Lower leg skin (tissue), 3 donors: Measurements from ENCODE around the gene UTS2.

Source experiments
- POLR2A ChIP-seq, 2 donors: fragments of 450-650 bp; IDR thresholded peaks; one replicate each; pipeline ENCODE4 v1.6.1; 2016 to 2017; ENCODE audit warnings: antibody characterized with exemption in 2 of 2, mild to moderate bottlenecking in 1 of 2, moderate library complexity in 1 of 2
- TF ChIP-seq, protein P1 (sequence below), 3 donors: fragments of 450-650 bp; IDR thresholded peaks; one replicate each; pipeline ENCODE4 v1.5.1; 2016; ENCODE audit warnings: antibody characterized with exemption in 3 of 3, mild to moderate bottlenecking in 3 of 3, moderate library complexity in 2 of 3

DNA sequence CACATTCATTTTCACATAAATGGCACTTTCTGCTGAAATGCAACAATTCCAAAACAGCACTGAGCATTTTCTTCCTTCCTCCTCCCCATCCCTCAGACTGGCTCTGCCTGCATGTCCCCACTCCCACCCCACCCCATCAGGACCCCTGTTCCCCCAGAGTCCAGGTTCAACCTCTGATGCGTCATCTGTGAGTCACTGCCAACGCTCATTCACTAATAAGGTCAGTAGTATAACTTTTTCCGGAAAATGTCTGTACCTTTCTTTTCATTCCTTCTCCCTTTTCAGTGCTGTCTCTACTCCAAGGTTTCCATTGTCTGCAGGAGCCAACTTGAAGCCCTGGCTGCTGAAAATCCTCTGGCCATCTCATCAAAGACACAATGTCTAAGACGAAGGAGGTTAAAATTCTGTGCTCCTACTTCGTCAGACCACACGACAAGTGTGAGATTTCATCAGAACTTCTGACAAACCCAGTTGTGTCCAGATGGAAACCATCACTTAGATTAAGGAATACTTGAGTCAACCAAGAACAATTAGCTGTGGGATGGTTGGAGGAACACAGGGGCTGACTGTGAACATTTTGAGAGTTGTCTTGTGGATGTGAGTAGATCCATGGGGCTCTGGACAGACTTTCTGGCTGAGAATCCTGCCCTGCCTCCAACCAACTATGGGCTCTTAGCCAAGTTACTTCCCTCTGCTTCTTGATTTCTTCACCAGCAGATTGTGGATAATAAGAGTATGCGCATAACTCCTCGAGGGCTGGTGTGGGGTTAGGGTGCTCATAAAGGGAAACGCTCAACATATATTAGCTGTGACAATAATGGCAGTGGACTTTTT, 35.6 kb upstream of the UTS2 start:
- TF ChIP-seq, protein P1, sequence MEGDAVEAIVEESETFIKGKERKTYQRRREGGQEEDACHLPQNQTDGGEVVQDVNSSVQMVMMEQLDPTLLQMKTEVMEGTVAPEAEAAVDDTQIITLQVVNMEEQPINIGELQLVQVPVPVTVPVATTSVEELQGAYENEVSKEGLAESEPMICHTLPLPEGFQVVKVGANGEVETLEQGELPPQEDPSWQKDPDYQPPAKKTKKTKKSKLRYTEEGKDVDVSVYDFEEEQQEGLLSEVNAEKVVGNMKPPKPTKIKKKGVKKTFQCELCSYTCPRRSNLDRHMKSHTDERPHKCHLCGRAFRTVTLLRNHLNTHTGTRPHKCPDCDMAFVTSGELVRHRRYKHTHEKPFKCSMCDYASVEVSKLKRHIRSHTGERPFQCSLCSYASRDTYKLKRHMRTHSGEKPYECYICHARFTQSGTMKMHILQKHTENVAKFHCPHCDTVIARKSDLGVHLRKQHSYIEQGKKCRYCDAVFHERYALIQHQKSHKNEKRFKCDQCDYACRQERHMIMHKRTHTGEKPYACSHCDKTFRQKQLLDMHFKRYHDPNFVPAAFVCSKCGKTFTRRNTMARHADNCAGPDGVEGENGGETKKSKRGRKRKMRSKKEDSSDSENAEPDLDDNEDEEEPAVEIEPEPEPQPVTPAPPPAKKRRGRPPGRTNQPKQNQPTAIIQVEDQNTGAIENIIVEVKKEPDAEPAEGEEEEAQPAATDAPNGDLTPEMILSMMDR (IDR thresholded peaks at IDR 0.05), result no peak
- TF ChIP-seq POLR2A (IDR thresholded peaks at IDR 0.05), result no peak
